Gastrocnemius medialis (tissue), 4 donors: Measurements from ENCODE around the gene FBXL7. TPM values are rescaled to one million over a fixed set of nuclear protein-coding genes. Genes with fewer than 3 reads are reported as not detected.

Experiments used
- ATAC-seq, 2 donors: fragments of 150-250 bp; one replicate each; pipeline ENCODE4 v1.9.1; 2016
- DNase-seq, 2 donors: peaks; one replicate each; pipeline ENCODE4 v3.0.0-alpha.2; 2019
- H3K27ac ChIP-seq, 4 donors: fragments of 200-600 bp; sonication (generic); 1 replicate in 1 of 4; 2 replicates in 3 of 4; pipeline ENCODE4 v1.5.1; 2016 to 2018; ENCODE audit warnings: mild to moderate bottlenecking in 2 of 4, moderate library complexity in 1 of 4
- H3K27me3 ChIP-seq, 3 donors: fragments of 200-600 bp; sonication (generic) in 2 of 3; 1 replicate in 1 of 3; 2 replicates in 2 of 3; pipeline versions ENCODE4 v1.5.1 to v1.6.0; 2016 to 2019; ENCODE audit warnings: mild to moderate bottlenecking in 1 of 3, moderate library complexity in 1 of 3
- H3K36me3 ChIP-seq, 2 donors: fragments of 200-600 bp; sonication (generic) in 1 of 2; one replicate each; pipeline ENCODE4 v1.5.1; 2017 to 2018
- H3K4me1 ChIP-seq, 2 donors: fragments of 200-600 bp; sonication (generic) in 1 of 2; one replicate each; pipeline ENCODE4 v1.5.1; 2016 to 2017; ENCODE audit warnings: mild to moderate bottlenecking in 2 of 2
- H3K4me3 ChIP-seq, 4 donors: fragments of 200-600 bp; sonication (generic) in 3 of 4; 1 replicate in 1 of 4; 2 replicates in 3 of 4; pipeline ENCODE4 v1.5.1; 2016 to 2019; ENCODE audit warnings: mild to moderate bottlenecking in 2 of 4
- H3K9me3 ChIP-seq, 3 donors: fragments of 200-600 bp; sonication (generic) in 2 of 3; 1 replicate in 1 of 3; 2 replicates in 2 of 3; pipeline ENCODE4 v1.5.1; 2016 to 2019
- POLR2A ChIP-seq, 2 donors: fragments of 450-650 bp; IDR thresholded peaks; one replicate each; pipeline ENCODE4 v1.6.1; 2017; ENCODE audit warnings: antibody characterized with exemption in 2 of 2, mild to moderate bottlenecking in 2 of 2, moderate library complexity in 2 of 2
- in situ Hi-C, 4 donors: fragments of 200-750 bp; cut with MboI; loops; one replicate each; pipeline versions ENCODE4 v1.15.0 to v1.8.0; 2017; ENCODE audit warnings: low sequenced_read_pairs in 4 of 4
- intact Hi-C: fragments of 100-400 bp; cut with DNase I; formaldehyde crosslinking; loops from one replicate; pipeline ENCODE4 v1.15.1; 2023; ENCODE audit warnings: low total_unique reads
- total RNA-seq, 4 donors: library from RNA; depleted of rRNA; stranded (reverse); fragments of >200 nt; gene quantifications; one replicate each; pipeline versions ENCODE4 v1.1.0 to v1.2.3, GENCODE V29; 2016
- TF ChIP-seq, protein P1 (sequence below), 5 experiments: fragments of 450-650 bp in 3 of 5; fragments of 200-600 bp in 2 of 5; sonication (generic) in 2 of 5; IDR thresholded peaks in 4 of 5; conservative IDR thresholded peaks in 1 of 5; 1 replicate in 4 of 5; 2 replicates in 1 of 5; pipeline ENCODE4 v1.5.1; 2016 to 2019; ENCODE audit warnings: antibody characterized with exemption in 5 of 5, mild to moderate bottlenecking in 3 of 5, moderate library complexity in 3 of 5

Gene FBXL7
- total RNA-seq, 4 donors from 2014 or later, result 2.4 to 4.9 (median 3.1) TPM

DNA sequence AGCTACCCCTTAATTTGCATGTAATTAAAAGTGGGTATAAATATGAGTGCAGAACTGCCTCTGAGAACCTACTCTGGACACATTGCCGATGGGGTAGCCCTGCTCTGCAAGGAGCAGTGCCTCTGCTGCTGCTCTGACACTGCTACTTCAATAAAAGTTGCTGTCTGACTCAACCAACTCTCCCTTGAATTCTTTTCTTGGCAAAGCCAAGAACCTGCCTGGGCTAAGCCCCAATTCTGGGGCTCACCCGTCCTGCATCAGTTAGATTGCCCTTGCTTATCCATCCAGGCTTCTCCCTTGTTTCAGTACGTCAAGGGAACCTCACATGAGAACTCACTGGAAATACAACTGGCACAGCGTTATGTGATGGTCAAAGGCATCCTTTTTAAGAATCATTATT, 44.1 kb downstream of the FBXL7 start:
- no peak for TF ChIP-seq POLR2A (IDR thresholded peaks at IDR 0.05)
- TF ChIP-seq, protein P1, sequence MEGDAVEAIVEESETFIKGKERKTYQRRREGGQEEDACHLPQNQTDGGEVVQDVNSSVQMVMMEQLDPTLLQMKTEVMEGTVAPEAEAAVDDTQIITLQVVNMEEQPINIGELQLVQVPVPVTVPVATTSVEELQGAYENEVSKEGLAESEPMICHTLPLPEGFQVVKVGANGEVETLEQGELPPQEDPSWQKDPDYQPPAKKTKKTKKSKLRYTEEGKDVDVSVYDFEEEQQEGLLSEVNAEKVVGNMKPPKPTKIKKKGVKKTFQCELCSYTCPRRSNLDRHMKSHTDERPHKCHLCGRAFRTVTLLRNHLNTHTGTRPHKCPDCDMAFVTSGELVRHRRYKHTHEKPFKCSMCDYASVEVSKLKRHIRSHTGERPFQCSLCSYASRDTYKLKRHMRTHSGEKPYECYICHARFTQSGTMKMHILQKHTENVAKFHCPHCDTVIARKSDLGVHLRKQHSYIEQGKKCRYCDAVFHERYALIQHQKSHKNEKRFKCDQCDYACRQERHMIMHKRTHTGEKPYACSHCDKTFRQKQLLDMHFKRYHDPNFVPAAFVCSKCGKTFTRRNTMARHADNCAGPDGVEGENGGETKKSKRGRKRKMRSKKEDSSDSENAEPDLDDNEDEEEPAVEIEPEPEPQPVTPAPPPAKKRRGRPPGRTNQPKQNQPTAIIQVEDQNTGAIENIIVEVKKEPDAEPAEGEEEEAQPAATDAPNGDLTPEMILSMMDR (IDR thresholded peaks at IDR 0.05 in 4 of 5, conservative IDR thresholded peaks at IDR 0.05 in 1 of 5), result no peak

DNA sequence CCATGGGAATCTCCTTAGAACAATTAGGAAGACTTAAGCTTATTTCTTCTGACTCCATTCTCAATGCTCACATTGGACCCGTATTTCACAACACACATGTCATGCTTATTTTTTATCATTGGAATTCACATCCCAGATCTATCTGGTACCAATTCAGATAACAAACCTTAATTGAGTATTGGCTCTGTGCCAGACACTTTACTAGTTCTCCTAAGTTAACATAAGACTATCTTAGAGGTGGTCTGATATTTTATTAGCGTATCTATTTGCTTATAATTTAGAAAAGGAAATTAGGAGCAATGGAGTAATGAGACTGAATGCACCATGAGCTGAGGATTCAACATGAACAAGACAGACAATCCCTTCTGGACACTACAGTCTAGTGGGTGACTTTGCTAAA, 45.1 kb downstream of the FBXL7 start:
- in situ Hi-C loops, result no loop called here

More for the DNA sequence above, 44.1 kb downstream of the FBXL7 start:
- no peaks in the 10 kb centered on the region for H3K36me3 ChIP-seq
- H3K4me1 ChIP-seq, result no peaks in the 10 kb centered on the region
- intact Hi-C loops, result no loop called here
- H3K27ac ChIP-seq, result no peak overlapping the region
- no peak for ATAC-seq
- H3K9me3 ChIP-seq, result no peaks in the 10 kb centered on the region
- no peak for DNase-seq
- H3K27me3 ChIP-seq, result no peaks in the 10 kb centered on the region
- in situ Hi-C loops, result no loop called here
- H3K4me3 ChIP-seq, result no peak overlapping the region

DNA sequence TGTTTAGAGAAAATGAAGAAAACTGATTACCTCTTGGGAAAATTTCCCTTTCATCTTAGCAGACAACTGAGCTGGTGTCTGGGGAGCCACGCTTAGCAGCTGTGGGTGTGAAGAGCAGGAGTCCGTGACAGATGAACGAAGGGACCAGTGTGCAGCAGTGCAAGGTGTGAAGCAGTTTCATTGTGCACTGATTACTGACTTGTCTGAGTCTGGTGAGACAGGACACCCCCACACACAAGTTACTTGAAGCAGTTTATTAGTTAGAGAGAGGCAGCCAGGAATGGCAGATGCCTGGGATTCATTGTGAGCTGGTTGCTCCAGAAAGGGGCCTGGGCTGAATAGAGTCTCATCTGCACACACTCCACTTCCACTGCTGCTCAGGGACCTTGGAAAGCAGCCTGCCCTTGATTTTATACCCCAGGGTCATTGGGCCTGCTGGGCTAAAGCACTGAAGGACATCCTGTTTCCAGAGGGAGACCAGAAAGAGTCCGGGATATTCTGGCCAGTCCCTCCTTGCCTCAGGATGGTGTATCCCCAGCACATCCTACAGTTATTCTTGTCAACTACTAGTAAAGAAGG, 47.4 kb downstream of the FBXL7 start:
- Histone ChIP-seq H3K36me3 (no peaks in the 10 kb centered on the region), H3K9me3 (no peaks in the 10 kb centered on the region), H3K4me1 (no peaks in the 10 kb centered on the region), H3K4me3 (no peak overlapping the region), H3K27ac (no peak overlapping the region), H3K27me3 (no peaks in the 10 kb centered on the region)
- no peak for DNase-seq
- no peak for ATAC-seq
- no peak for TF ChIP-seq POLR2A (IDR thresholded peaks at IDR 0.05)
- TF ChIP-seq, protein P1 (IDR thresholded peaks at IDR 0.05 in 4 of 5, conservative IDR thresholded peaks at IDR 0.05 in 1 of 5), result no peak
- intact Hi-C loops (no loop called here), in situ Hi-C loops (no loop called here)

More for the DNA sequence above, 45.1 kb downstream of the FBXL7 start:
- Histone ChIP-seq H3K4me1 (no peaks in the 10 kb centered on the region), H3K9me3 (no peaks in the 10 kb centered on the region), H3K36me3 (no peaks in the 10 kb centered on the region), H3K4me3 (no peak overlapping the region), H3K27ac (no peak overlapping the region), H3K27me3 (no peaks in the 10 kb centered on the region)
- DNase-seq (no peak), ATAC-seq (no peak)
- TF ChIP-seq POLR2A (IDR thresholded peaks at IDR 0.05), result no peak
- TF ChIP-seq, protein P1 (IDR thresholded peaks at IDR 0.05 in 4 of 5, conservative IDR thresholded peaks at IDR 0.05 in 1 of 5), result no peak
- intact Hi-C loops, result no loop called here

DNA sequence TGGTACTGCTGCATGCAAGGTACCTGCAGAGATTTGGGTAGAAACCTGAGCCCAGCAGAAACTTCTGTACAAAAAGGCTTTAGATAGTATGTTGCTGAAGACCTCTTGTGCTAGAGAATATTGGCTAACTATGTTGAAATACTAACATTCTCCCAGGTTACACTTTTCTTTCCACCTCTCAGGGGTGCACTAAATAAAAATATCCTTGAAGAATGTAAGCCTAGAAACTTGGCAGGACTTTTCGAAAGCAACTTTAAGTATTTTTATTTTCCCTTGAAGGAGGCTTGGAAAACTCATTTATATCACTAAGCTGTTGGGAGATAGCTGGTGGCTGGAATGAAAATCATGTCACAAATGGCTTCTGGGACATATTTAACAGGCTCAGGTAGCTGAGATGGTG, 50.0 kb downstream of the FBXL7 start:
- intact Hi-C loops (no loop called here), in situ Hi-C loops (no loop called here)
- ATAC-seq (no peak), DNase-seq (no peak)
- Histone ChIP-seq H3K27me3 (no peaks in the 10 kb centered on the region), H3K27ac (no peak overlapping the region), H3K4me1 (no peaks in the 10 kb centered on the region), H3K9me3 (no peaks in the 10 kb centered on the region), H3K4me3 (no peak overlapping the region), H3K36me3 (no peaks in the 10 kb centered on the region)
- TF ChIP-seq POLR2A (IDR thresholded peaks at IDR 0.05), result no peak
- TF ChIP-seq, protein P1 (IDR thresholded peaks at IDR 0.05 in 4 of 5, conservative IDR thresholded peaks at IDR 0.05 in 1 of 5), result no peak
